OCI-LY7 (cell line): ENCODE results near the gene PAK6. TPM values are rescaled to one million over a fixed set of nuclear protein-coding genes. Genes with fewer than 3 reads are reported as not detected.

Source experiments
- BruUV-seq: library from RNA; stranded (reverse); fragments of 400-500 nt; replicated peaks from 2 replicates; lab custom pipeline; 2021; lab: Mats Ljungman, UMichigan
- CTCF ChIA-PET: fragments of 300-600 bp; sonication (Branson Sonifier 250); formaldehyde crosslinking; loops from one replicate; lab custom pipeline; 2022; ENCODE audit warnings: antibody characterized with exemption; ENCODE audit not compliant: unreplicated experiment; lab: Charles Lee
- POLR2A ChIA-PET: fragments of 300-600 bp; sonication (Branson Sonifier 250); formaldehyde crosslinking; loops from one replicate; lab custom pipeline; 2022; ENCODE audit warnings: antibody characterized with exemption; lab: Charles Lee
- DNase-seq: peaks from one replicate; pipeline ENCODE4 v3.0.0-alpha.2; 2015; ENCODE audit warnings: low spot score
- H2AFZ ChIP-seq: fragments of 200-600 bp; sonication (generic), shearing (Covaris generic); 2 replicates; pipeline ENCODE4 v1.6.1; 2014; ENCODE audit warnings: mild to moderate bottlenecking, antibody characterized with exemption, low read length, moderate library complexity
- H3K27ac ChIP-seq: fragments of 200-600 bp; sonication (generic); 2 replicates; pipeline ENCODE4 v1.5.1; 2014; ENCODE audit warnings: mixed run types, low read depth, mild to moderate bottlenecking, moderate library complexity, low read length, inconsistent platforms; ENCODE audit not compliant: poor library complexity, severe bottlenecking
- H3K36me3 ChIP-seq: fragments of 200-600 bp; sonication (generic); 2 replicates; pipeline ENCODE4 v1.6.1; 2014; ENCODE audit warnings: mild to moderate bottlenecking, antibody characterized with exemption, low read length, moderate library complexity, mixed read lengths; ENCODE audit not compliant: insufficient read depth
- H3K4me1 ChIP-seq: fragments of 200-600 bp; sonication (generic); 2 replicates; pipeline ENCODE4 v1.5.1; 2014; ENCODE audit warnings: mild to moderate bottlenecking, low read length; ENCODE audit not compliant: insufficient read depth, poor library complexity, severe bottlenecking
- H3K4me2 ChIP-seq: fragments of 200-600 bp; sonication (generic); 2 replicates; pipeline ENCODE4 v1.6.1; 2014; ENCODE audit warnings: mild to moderate bottlenecking, low read length
- H3K4me3 ChIP-seq: fragments of 200-600 bp; sonication (generic); 2 replicates; pipeline ENCODE4 v1.5.1; 2014; ENCODE audit warnings: mild to moderate bottlenecking, low read depth, low read length; ENCODE audit not compliant: poor library complexity, severe bottlenecking
- H3K79me2 ChIP-seq: fragments of 200-600 bp; sonication (generic); 2 replicates; pipeline ENCODE4 v1.6.1; 2016; ENCODE audit warnings: low read depth, mild to moderate bottlenecking, low read length, moderate library complexity, mixed read lengths; ENCODE audit not compliant: insufficient read depth
- H3K9me2 ChIP-seq: fragments of 200-600 bp; sonication (generic); 2 replicates; pipeline ENCODE4 v1.6.1; 2016; ENCODE audit warnings: mild to moderate bottlenecking, low read length, mixed read lengths; ENCODE audit not compliant: insufficient read depth
- H3K9me3 ChIP-seq: fragments of 200-600 bp; sonication (generic); 2 replicates; pipeline ENCODE4 v1.6.1; 2014; ENCODE audit warnings: mild to moderate bottlenecking, mixed run types, low read length, mixed read lengths
- H4K20me1 ChIP-seq: fragments of 200-600 bp; sonication (generic); 2 replicates; pipeline ENCODE4 v1.6.1; 2014; ENCODE audit warnings: mild to moderate bottlenecking, antibody characterized with exemption, low read length, moderate library complexity, mixed read lengths; ENCODE audit not compliant: insufficient read depth
- CTCF ChIP-seq: fragments of 200-600 bp; sonication (generic); conservative IDR thresholded peaks from 2 replicates; pipeline ENCODE4 v1.5.1; 2014; ENCODE audit warnings: mild to moderate bottlenecking, antibody characterized with exemption, low read length, moderate library complexity, mixed read lengths
- EZH2phosphoT487 ChIP-seq: fragments of 200-600 bp; sonication (generic); IDR thresholded peaks from 2 replicates; pipeline ENCODE4 v1.6.1; 2018; ENCODE audit warnings: low read depth, borderline replicate concordance, mild to moderate bottlenecking, mixed run types, antibody characterized with exemption, low read length, moderate library complexity, mixed read lengths
- intact Hi-C: fragments of 100-400 bp; cut with micrococcal nuclease; formaldehyde crosslinking; loops from one replicate; pipeline ENCODE4 v1.10.0; 2022; ENCODE audit not compliant: unreplicated experiment
- total RNA-seq, 2 experiments: library from RNA; depleted of rRNA in 1 of 2; stranded (reverse); fragments of >200 nt in 1 of 2; shearing (Covaris generic) in 1 of 2; gene quantifications; 2 replicates each; pipeline ENCODE4 v1.2.3, GENCODE V29; 2014 to 2022

Gene PAK6
- total RNA-seq, 2 experiments from 2014 or later = 0.03 TPM; not detected in 1

GRCh38 chr15:40249477-40250303 lies 10.8 kb downstream of the PAK6 start:
- intact Hi-C loops = no loop called here
- no peak overlapping the region for H2AFZ ChIP-seq
- ChIA-PET POLR2A (interaction anchor here (1.0 kb wide), 1 partner anchor 143 kb away, joined by 4 read pairs; no protein-coding TSS in a partner anchor), CTCF (no interaction called here)
- H3K79me2 ChIP-seq = no peaks in the 10 kb centered on the region
- H3K4me2 ChIP-seq = no peak overlapping the region
- no peak overlapping the region for H3K27ac ChIP-seq
- no peaks in the 10 kb centered on the region for H3K4me1 ChIP-seq
- no peaks in the 10 kb centered on the region for H3K36me3 ChIP-seq
- DNase-seq = no peak
- TF ChIP-seq CTCF (no peak), EZH2phosphoT487 (no peak)
- H3K9me2 ChIP-seq = no peaks in the 10 kb centered on the region
- no peaks in the 10 kb centered on the region for H3K9me3 ChIP-seq
- H3K4me3 ChIP-seq = no peak overlapping the region
- BruUV-seq = no TSS peak
- no peaks in the 10 kb centered on the region for H4K20me1 ChIP-seq

- H3K36me3 ChIP-seq = no peaks in the 10 kb centered on the region
- no peak for DNase-seq
- intact Hi-C loops = no loop called here
- ChIA-PET CTCF (no interaction called here), POLR2A (no interaction called here)
- H3K4me3 ChIP-seq = no peak overlapping the region
- BruUV-seq = no TSS peak
- TF ChIP-seq EZH2phosphoT487 = no peak
- no peak for TF ChIP-seq CTCF
- no peaks in the 10 kb centered on the region for H3K4me1 ChIP-seq
- H2AFZ ChIP-seq = no peak overlapping the region
- no peaks in the 10 kb centered on the region for H3K9me3 ChIP-seq
- no peak overlapping the region for H3K27ac ChIP-seq
- H3K79me2 ChIP-seq = no peaks in the 10 kb centered on the region
- no peaks in the 10 kb centered on the region for H3K9me2 ChIP-seq
- H3K4me2 ChIP-seq = no peak overlapping the region
- H4K20me1 ChIP-seq = no peaks in the 10 kb centered on the region
Observed at GRCh38 chr15:40250304-40250656, 11.4 kb downstream of the PAK6 start.
